ENCODE results near the gene UNC119.

DNA sequence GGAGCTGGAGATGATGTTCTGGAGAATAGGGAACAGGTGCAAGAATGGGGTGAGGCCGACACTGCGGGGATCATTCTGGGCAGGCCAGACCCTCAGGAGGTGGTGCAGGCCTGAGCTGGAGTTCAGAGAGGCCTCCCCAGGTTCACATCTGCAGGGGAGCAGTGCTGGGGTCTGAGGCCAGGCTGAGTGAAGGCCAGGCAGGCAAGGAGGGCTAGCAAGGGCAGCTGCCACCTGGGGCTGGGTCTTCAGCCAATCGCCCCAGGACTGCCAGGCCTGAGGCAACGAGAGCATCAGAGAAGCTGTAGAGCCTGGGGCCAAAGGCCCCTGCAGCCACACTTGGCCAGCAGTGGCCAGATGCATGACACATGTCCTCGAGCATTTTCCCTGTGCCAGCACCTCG lies 31.7 kb downstream of the UNC119 start:
- TF ChIP-seq, protein P1, sequence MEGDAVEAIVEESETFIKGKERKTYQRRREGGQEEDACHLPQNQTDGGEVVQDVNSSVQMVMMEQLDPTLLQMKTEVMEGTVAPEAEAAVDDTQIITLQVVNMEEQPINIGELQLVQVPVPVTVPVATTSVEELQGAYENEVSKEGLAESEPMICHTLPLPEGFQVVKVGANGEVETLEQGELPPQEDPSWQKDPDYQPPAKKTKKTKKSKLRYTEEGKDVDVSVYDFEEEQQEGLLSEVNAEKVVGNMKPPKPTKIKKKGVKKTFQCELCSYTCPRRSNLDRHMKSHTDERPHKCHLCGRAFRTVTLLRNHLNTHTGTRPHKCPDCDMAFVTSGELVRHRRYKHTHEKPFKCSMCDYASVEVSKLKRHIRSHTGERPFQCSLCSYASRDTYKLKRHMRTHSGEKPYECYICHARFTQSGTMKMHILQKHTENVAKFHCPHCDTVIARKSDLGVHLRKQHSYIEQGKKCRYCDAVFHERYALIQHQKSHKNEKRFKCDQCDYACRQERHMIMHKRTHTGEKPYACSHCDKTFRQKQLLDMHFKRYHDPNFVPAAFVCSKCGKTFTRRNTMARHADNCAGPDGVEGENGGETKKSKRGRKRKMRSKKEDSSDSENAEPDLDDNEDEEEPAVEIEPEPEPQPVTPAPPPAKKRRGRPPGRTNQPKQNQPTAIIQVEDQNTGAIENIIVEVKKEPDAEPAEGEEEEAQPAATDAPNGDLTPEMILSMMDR (IDR thresholded peaks at IDR 0.05) = no peak
- TF ChIP-seq EZH2phosphoT487 (IDR thresholded peaks at IDR 0.05) = no peak
- no peak for TF ChIP-seq EZH2 (IDR thresholded peaks at IDR 0.05)

Measured in neural progenitor cell (in vitro differentiated cells).